Left lung (tissue), 10 donors: ENCODE results near the gene CDC34. TPM values are rescaled to one million over a fixed set of nuclear protein-coding genes. Genes with fewer than 3 reads are reported as not detected.

Experiments
- ATAC-seq: fragments of 200-7000 bp; cut with Tn5 transposase; one replicate; pipeline ENCODE4 v1.9.1; 2020; ENCODE audit warnings: moderate library complexity
- DNase-seq, 4 donors: peaks; one replicate each; pipeline ENCODE4 v3.0.0-alpha.2; 2013 to 2020
- H3K27ac ChIP-seq, 2 donors: fragments of 200-600 bp; sonication (generic) in 1 of 2; one replicate each; pipeline versions ENCODE4 v1.5.0 to v1.8.0; 2020 to 2021
- H3K27me3 ChIP-seq, 2 donors: fragments of 200-600 bp; sonication (generic) in 1 of 2; one replicate each; pipeline versions ENCODE4 v1.5.0 to v1.8.0; 2020 to 2021
- H3K36me3 ChIP-seq, 2 donors: fragments of 200-600 bp; sonication (generic) in 1 of 2; one replicate each; pipeline versions ENCODE4 v1.5.0 to v1.8.0; 2020 to 2021
- H3K4me1 ChIP-seq, 2 donors: fragments of 200-600 bp; one replicate each; pipeline ENCODE4 v1.8.0; 2021
- H3K4me3 ChIP-seq, 2 donors: fragments of 200-600 bp; sonication (generic) in 1 of 2; one replicate each; pipeline versions ENCODE4 v1.5.0 to v1.8.0; 2020 to 2021; ENCODE audit warnings: mild to moderate bottlenecking in 1 of 2
- H3K9me3 ChIP-seq, 2 donors: fragments of 200-600 bp; sonication (generic) in 1 of 2; one replicate each; pipeline versions ENCODE4 v1.5.0 to v1.8.0; 2020 to 2021
- CTCF ChIP-seq, 2 donors: fragments of 200-600 bp; sonication (generic) in 1 of 2; IDR thresholded peaks; one replicate each; pipeline versions ENCODE4 v1.5.0 to v1.8.0; 2021; ENCODE audit warnings: antibody characterized with exemption in 2 of 2
- intact Hi-C, 2 donors: fragments of 100-400 bp; cut with DNase I; formaldehyde crosslinking; loops; one replicate each; pipeline versions ENCODE4 v1.11.2 to v1.14.2; 2022
- polyA plus RNA-seq, 6 donors: library from polyadenylated mRNA; unstranded; fragments of 120-200 nt; gene quantifications; one replicate each; pipeline ENCODE4 v1.2.1, GENCODE V29; 2013; ENCODE audit not compliant: insufficient read length in 6 of 6
- total RNA-seq, 2 donors: library from RNA; stranded (reverse); fragmentation: NEBNext Ultra II Directional; extraction: Animal tissue kit (Norgen Biotek cat#: 25700); gene quantifications; one replicate each; pipeline ENCODE4 v1.2.1, GENCODE V29; 2021
- donor health status: DM: no; HTN: yes; CAD: no.
- donor health status: DM: no; HTN: no; CAD: no.

CDC34 gene
- total and polyA plus RNA-seq, 8 donors = 42.7 to 62.3 (median 55.0) TPM

- H3K27me3 ChIP-seq = peaks cover 33 to 94% of the 10 kb centered on the region in 2 donors
- ATAC-seq = no peak
Observed at GRCh38 chr19:590396-590745, 58.8 kb downstream of the CDC34 start.

GRCh38 chr19:590750-591098 is 59.2 kb downstream of the CDC34 start:
- intact Hi-C loops = no loop called here
- no peaks in the 10 kb centered on the region for H3K36me3 ChIP-seq
- DNase-seq (peak in 1 of 4 donors; percentile 72), ATAC-seq (no peak)
- H3K27ac ChIP-seq = no peak overlapping the region
- H3K9me3 ChIP-seq = no peaks in the 10 kb centered on the region
- no peak for TF ChIP-seq CTCF (IDR thresholded peaks at IDR 0.05)
- H3K4me3 ChIP-seq = no peak overlapping the region
- peaks cover 33 to 94% of the 10 kb centered on the region in 2 donors for H3K27me3 ChIP-seq
- peaks cover 0 to 21% of the 10 kb centered on the region in 2 donors for H3K4me1 ChIP-seq

More at GRCh38 chr19:590396-590745, 58.8 kb downstream of the CDC34 start:
- DNase-seq = peak in 1 of 4 donors; percentile 64
- peaks cover 0 to 21% of the 10 kb centered on the region in 2 donors for H3K4me1 ChIP-seq
- no peak overlapping the region for H3K4me3 ChIP-seq
- no peaks in the 10 kb centered on the region for H3K9me3 ChIP-seq
- H3K36me3 ChIP-seq = no peaks in the 10 kb centered on the region
- TF ChIP-seq CTCF (IDR thresholded peaks at IDR 0.05) = no peak
- H3K27ac ChIP-seq = no peak overlapping the region
- intact Hi-C loops = no loop called here

GRCh38 chr19:591099-591958 is 59.8 kb downstream of the CDC34 start:
- ATAC-seq (peak; percentile 67), DNase-seq (peak in 2 of 4 donors; percentile 36 to 70)
- no peaks in the 10 kb centered on the region for H3K36me3 ChIP-seq
- intact Hi-C loops = no loop called here
- H3K4me1 ChIP-seq = peaks cover 0 to 21% of the 10 kb centered on the region in 2 donors
- H3K27ac ChIP-seq = no peak overlapping the region
- TF ChIP-seq CTCF (IDR thresholded peaks at IDR 0.05) = no peak
- peaks cover 33 to 93% of the 10 kb centered on the region in 2 donors for H3K27me3 ChIP-seq
- no peaks in the 10 kb centered on the region for H3K9me3 ChIP-seq
- H3K4me3 ChIP-seq = no peak overlapping the region

Other genes with a start within 250 kb of the CDC34 start
- 10 to 100 TPM in 1 of 2 donors, 1 to 10 TPM in 1; 3.2 to 13.8 TPM for gene PLPP2, start 240.4 kb upstream of the CDC34 start, total RNA-seq
- 1 to 10 TPM; 3.4 to 7.3 (median 5.2) TPM for gene PLPP2, start 240.4 kb upstream of the CDC34 start, polyA plus RNA-seq
- gene MIER2, start 187.0 kb upstream of the CDC34 start, total RNA-seq = 10 to 100 TPM; 24.8 to 41.6 TPM
- gene MIER2, start 187.0 kb upstream of the CDC34 start, polyA plus RNA-seq = 10 to 100 TPM; 20.3 to 32.6 (median 26.8) TPM
- 1 to 10 TPM; 1.1 to 2.4 TPM for gene C2CD4C, start 122.6 kb upstream of the CDC34 start, total RNA-seq
- 1 to 10 TPM in 2 of 6 donors, under 1 TPM in 4; 0.27 to 1.1 (median 0.65) TPM for gene C2CD4C, start 122.6 kb upstream of the CDC34 start, polyA plus RNA-seq
- gene SHC2, start 70.7 kb upstream of the CDC34 start, total RNA-seq = 10 to 100 TPM; 16.8 to 34.5 TPM
- 10 to 100 TPM; 16.0 to 28.1 (median 20.2) TPM for gene SHC2, start 70.7 kb upstream of the CDC34 start, polyA plus RNA-seq
- gene MADCAM1, start 35.3 kb upstream of the CDC34 start, total RNA-seq = under 1 TPM in 1 of 2 donors, not detected in 1; 0.52 TPM
- 10 to 100 TPM in 3 of 6 donors, 1 to 10 TPM in 3; 4.9 to 11.7 (median 8.9) TPM for gene MADCAM1, start 35.3 kb upstream of the CDC34 start, polyA plus RNA-seq
- 10 to 100 TPM; 18.0 to 18.2 TPM for gene TPGS1, start 24.3 kb upstream of the CDC34 start, total RNA-seq
- gene TPGS1, start 24.3 kb upstream of the CDC34 start, polyA plus RNA-seq = 10 to 100 TPM in 1 of 6 donors, 1 to 10 TPM in 5; 3.5 to 10.2 (median 6.7) TPM
- 1 to 10 TPM; 1.4 TPM for gene GZMM, start 12.3 kb downstream of the CDC34 start, total RNA-seq
- 1 to 10 TPM in 1 of 6 donors, under 1 TPM in 4, not detected in 1; 0.45 to 1.1 (median 0.65) TPM for gene GZMM, start 12.3 kb downstream of the CDC34 start, polyA plus RNA-seq
- 100 to 1,000 TPM; 339 to 457 TPM for gene BSG, start 40.8 kb downstream of the CDC34 start, total RNA-seq
- gene BSG, start 40.8 kb downstream of the CDC34 start, polyA plus RNA-seq = 100 to 1,000 TPM; 259 to 372 (median 302) TPM
- under 1 TPM; 0.38 to 0.50 TPM for gene HCN2, start 58.1 kb downstream of the CDC34 start, total RNA-seq
- under 1 TPM; 0.06 to 0.21 (median 0.13) TPM for gene HCN2, start 58.1 kb downstream of the CDC34 start, polyA plus RNA-seq
- 10 to 100 TPM; 28.5 to 36.9 TPM for gene POLRMT, start 101.8 kb downstream of the CDC34 start, total RNA-seq
- 10 to 100 TPM; 32.2 to 44.7 (median 42.6) TPM for gene POLRMT, start 101.8 kb downstream of the CDC34 start, polyA plus RNA-seq
- under 1 TPM; 0.21 to 0.29 TPM for gene FGF22, start 108.1 kb downstream of the CDC34 start, total RNA-seq
- under 1 TPM; 0.22 to 0.48 (median 0.35) TPM for gene FGF22, start 108.1 kb downstream of the CDC34 start, polyA plus RNA-seq
- gene RNF126, start 131.5 kb downstream of the CDC34 start, total RNA-seq = 10 to 100 TPM; 24.3 to 34.0 TPM
- 10 to 100 TPM; 15.4 to 27.2 (median 21.1) TPM for gene RNF126, start 131.5 kb downstream of the CDC34 start, polyA plus RNA-seq
- 100 to 1,000 TPM in 1 of 2 donors, 10 to 100 TPM in 1; 94.8 to 145 TPM for gene FSTL3, start 144.6 kb downstream of the CDC34 start, total RNA-seq
- gene FSTL3, start 144.6 kb downstream of the CDC34 start, polyA plus RNA-seq = 10 to 100 TPM in 4 of 6 donors, 1 to 10 TPM in 2; 7.6 to 14.7 (median 11.2) TPM
- gene PRSS57, start 163.7 kb downstream of the CDC34 start, total RNA-seq = not detected
- gene PRSS57, start 163.7 kb downstream of the CDC34 start, polyA plus RNA-seq = under 1 TPM; 0.15 to 0.50 (median 0.29) TPM
- gene PALM, start 177.2 kb downstream of the CDC34 start, total RNA-seq = 10 to 100 TPM; 30.2 to 33.0 TPM
- 10 to 100 TPM; 37.0 to 59.7 (median 42.8) TPM for gene PALM, start 177.2 kb downstream of the CDC34 start, polyA plus RNA-seq
- 10 to 100 TPM; 19.2 to 44.0 TPM for gene MISP, start 219.4 kb downstream of the CDC34 start, total RNA-seq
- gene MISP, start 219.4 kb downstream of the CDC34 start, polyA plus RNA-seq = 10 to 100 TPM in 3 of 6 donors, 1 to 10 TPM in 3; 5.8 to 15.6 (median 10.6) TPM